COLO668 (cell line): ENCODE data around the gene TMUB2.
"Not testable (repeated sequence)": the region's sequence is repeated elsewhere in the genome, so short reads cannot be mapped to it uniquely, and the experiment has no call there.

ENCODE experiments used
- DNase-seq: peaks from one replicate; lab custom pipeline; 2025; ENCODE audit not compliant: unreplicated experiment; lab: John Stamatoyannopoulos, UW

TMUB2 gene

GRCh38 chr17:44186307-44187130, at the start of gene TMUB2:
TSS of gene TMUB2 (plus strand) at chr17:44186972. CDS start at chr17:44187709, 737 bp downstream.
- DNase-seq = peak; percentile 96

DNA sequence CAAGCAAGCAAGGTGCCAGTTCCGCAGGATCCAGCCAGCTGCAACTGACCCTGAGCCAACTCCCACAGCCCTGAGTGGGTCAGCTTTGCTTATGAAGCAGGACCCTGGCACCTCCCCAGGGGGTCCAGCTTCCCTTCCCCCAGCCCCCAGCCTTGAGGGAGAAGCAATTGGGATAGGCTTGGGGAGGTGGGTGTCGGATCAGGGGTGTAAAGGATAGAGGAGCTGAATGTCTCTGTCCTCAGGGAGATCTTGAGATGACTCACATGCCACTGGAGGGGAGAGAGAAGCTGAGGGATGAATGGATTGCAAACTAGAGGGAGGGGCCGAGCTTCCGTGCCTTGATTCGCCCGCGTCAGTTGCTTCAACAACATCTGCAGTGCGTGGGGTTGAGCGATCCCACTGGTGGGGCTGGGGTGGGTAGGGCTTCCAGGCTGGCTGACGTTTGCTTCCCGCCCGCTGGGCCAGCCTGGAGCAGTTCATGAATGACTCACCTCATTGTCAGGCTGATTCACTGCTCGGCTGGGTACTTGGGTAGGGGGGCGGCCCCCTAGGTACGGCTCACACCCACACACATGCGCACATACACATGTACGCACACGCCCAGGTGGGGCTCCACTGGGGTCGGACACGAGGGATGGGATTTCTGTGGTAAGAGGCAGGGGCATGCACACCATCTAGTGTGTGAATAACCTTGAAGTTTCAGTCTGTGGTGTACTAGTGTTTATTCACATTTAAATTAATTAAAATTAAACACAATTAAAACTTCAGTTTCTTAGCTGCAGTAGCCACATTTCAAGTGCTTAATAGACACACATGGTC, 48.7 kb upstream of the TMUB2 start:
- DNase-seq = peak; percentile 83

DNA sequence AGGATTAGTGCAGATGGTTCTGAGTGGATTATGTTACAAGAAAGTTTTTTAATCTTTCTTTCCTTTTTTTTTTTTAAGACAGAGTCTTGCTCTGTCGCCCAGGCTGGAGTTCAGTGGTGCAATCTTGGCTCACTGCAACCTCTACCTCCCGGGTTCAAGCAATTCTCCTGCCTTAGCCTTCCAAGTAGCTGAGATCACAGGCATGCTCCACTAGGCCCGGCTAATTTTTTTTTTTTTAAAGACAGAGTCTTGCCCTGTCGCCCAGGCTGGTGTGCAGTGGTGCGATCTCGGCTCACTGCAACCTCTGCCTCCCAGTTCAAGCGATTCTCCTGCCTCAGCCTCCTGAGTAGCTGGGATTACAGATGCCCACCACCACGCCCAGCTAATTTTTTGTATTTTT, 42.9 kb upstream of the TMUB2 start:
- DNase-seq = not testable (repeated sequence)

DNA sequence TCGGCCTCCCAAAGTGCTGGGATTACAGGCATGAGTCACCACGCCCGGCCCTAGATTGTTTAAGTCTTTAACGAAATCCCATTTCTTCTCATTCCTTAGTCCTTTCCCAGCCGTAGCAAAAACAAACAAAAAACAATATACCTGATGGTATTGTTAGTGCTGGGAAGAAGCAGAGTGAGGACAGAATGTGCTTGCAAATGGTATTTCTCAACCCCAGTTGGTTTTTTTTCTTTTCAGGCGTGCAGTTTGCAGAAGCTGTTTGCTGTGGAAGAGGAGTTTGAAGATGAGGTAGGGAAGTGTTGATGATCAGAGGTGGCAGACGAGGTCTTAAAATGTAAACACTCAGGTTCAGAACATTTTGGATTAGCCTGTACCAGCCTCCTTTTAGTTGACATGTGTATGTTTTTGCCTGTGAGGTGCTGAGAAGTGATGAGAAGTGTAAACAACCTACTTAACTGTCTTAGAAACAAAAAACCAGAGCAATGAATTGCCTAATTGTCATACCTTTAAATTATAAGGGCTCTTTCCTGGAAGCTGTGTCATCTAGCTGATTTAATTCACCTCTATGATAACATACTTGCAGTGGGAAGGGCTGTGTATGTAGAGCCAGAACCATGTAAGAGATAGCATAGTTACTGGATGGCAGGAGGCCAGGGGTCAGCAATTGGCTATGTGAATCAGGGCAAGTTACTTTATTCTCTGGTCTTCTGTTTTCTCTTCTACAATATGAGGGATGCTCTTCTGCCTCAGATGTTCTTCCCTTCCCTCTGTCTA, 41.6 kb upstream of the TMUB2 start:
- no peak for DNase-seq

GRCh38 chr17:44146375-44147346, 40.1 kb upstream of the TMUB2 start:
- DNase-seq = no peak

- no peak for DNase-seq
Measured at GRCh38 chr17:44147812-44148211, 39.0 kb upstream of the TMUB2 start.

DNA sequence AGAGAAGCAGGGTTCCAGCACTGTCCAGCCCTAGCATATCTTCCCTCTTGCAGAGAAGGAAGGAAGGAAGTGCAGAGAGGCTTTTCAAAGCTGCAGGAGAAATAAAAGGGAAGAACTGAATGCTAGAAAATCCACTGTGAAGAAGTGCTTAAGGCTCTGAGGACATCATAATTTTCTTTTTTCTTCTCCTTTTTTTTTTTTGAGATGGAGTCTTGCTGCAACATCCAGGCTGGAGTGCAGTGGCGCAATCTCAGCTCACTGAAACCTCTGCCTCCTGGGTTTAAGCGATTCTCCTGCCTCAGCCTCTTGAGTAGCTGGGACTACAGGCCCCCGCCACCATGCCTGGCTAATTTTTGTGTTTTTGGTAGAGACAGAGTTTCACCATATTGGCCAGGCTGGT, 37.7 kb upstream of the TMUB2 start:
- DNase-seq = not testable (repeated sequence)

GRCh38 chr17:44149750-44150329, 36.9 kb upstream of the TMUB2 start:
- DNase-seq = no peak

- DNase-seq = no peak
Measured at GRCh38 chr17:44152875-44153274, 33.9 kb upstream of the TMUB2 start.

DNA sequence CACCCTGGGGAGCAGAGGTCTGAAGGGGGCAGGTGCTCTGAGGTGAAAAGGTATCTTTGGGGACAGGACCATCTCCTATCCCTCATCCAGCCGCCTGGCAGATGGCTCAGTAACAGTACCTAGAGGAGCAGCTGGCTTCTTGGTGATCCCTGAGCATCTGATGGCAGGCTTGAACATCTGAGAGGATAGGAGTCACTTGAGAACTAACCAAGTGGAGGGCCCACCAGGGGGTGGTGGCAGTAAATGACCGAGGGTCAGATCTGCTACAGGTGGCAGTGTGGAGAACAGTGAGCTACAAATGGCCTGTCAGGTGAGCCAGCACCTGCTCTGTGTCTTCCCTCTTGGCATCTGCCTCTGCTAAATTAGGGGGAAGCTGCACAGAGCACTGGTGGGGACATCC, 31.3 kb upstream of the TMUB2 start:
- DNase-seq = peak; percentile 2

DNA sequence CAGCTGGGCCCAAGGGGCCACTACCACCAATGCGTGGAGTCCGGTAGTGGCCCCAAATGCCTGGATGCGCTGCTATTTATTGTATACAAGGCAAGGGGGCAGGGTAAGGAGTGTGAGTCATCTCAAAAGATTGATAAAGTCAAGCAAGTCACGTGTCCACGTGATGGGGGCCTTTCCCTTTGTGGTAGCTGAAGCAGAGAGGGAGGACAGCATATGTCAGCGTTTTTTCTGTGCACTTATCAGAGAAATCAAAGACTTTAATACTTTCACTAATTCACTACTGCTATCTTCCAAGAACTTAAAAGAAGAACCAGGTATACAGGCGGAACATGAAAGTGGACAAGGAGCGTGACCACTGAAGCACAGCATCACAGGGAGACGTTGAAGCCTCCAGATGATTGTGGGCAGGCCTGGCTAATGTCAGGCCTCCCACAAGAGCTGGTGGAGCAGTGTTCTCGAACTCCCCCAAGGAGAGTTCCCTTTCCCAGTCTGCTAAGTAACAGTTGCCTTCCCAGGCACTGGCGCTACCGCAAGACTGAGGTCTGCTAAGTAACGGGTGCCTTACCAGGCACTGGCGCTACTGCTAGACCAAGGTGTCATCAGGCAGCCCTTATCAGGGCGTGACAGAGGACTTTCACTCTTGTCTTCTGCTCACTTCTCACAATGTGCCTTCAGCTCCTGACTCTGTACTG, 27.1 kb upstream of the TMUB2 start:
- DNase-seq = no peak

GRCh38 chr17:44164476-44164875, 22.3 kb upstream of the TMUB2 start:
- no peak for DNase-seq

- no peak for DNase-seq
Measured at GRCh38 chr17:44167181-44167861, 19.5 kb upstream of the TMUB2 start.

DNA sequence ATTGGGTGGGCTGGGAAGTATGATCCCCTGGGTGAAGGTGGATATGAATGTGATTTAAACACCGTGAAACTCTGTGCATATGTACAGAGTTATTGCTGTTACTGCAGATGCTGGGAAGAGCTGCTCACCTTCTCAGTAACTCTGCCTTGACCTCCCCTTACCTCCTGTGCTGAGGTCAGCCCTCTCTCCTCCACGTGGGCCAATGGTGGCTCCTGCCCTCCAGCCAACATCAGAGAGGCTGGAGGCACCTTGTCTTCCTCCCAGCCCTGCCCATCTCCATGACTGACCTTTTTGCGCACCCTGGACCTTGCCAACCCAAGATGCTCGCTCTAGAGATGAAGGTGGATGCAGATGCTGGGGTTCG, 16.7 kb upstream of the TMUB2 start:
- DNase-seq = no peak

GRCh38 chr17:44170499-44171201, 16.1 kb upstream of the TMUB2 start, which contains the start of gene ASB16:
TSS of gene ASB16 (plus strand) at chr17:44170704. CDS start at chr17:44170790, 86 bp downstream.
- DNase-seq = peak; percentile 54

DNA sequence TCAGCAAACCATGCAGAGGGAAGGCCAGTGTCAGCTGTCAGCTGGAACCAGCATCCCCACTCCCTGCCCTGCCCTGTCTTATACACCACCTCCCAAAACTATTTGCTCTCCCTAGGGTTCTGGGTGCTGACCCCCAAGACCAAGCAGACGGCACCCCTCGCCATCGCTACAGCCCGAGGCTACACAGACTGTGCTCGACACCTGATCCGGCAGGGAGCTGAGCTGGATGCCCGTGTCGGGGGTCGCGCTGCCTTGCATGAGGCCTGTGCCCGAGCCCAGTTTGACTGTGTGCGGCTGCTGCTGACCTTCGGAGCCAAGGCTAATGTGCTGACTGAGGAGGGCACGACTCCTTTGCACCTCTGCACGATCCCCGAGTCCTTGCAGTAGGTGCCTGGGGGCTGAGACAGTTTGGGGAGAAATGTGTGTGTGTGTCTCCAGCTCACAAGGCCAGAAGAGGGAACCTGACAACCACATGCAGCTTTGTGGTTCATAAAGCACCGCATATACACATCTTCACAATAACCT, 14.8 kb upstream of the TMUB2 start:
- no peak for DNase-seq

GRCh38 chr17:44174427-44174826, 12.3 kb upstream of the TMUB2 start:
- DNase-seq = no peak

DNA sequence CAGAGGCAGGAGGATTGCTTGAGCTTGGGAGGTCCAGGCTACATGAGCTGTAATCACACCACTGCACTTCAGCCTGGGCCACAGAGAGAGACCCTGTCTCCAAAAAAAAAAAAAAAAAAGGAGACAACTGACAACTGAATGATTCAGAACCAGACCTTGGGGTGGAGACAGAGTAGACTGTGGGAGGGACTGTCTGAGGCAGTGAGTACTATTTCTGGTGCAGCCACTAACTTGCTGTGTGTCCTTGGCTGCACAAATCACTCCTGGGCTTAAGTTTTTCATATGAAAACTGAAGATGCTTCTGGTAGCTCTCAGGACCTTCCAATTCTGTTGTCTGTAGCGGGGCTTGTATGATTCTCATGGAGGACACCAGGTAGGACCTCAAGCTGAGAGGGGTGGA, 10.5 kb upstream of the TMUB2 start:
- DNase-seq = no peak
